Ectodermal cell (in vitro differentiated cells): ENCODE data around the gene ADAMTS17.

ENCODE experiments used
- H3K27ac ChIP-seq: 2 replicates; pipeline ENCODE4 v1.7.0; 2013; ENCODE audit warnings: mild to moderate bottlenecking, low read depth, low read length; ENCODE audit not compliant: insufficient read depth, poor library complexity, severe bottlenecking
- H3K27me3 ChIP-seq: 2 replicates; pipeline ENCODE4 v1.7.0; 2013; ENCODE audit warnings: mild to moderate bottlenecking, low read length; ENCODE audit not compliant: insufficient read depth, control insufficient read depth, poor library complexity, severe bottlenecking
- H3K36me3 ChIP-seq: one replicate; pipeline ENCODE4 v1.7.0; 2013; ENCODE audit warnings: low read length; ENCODE audit not compliant: control insufficient read depth, insufficient read depth
- H3K4me1 ChIP-seq: one replicate; pipeline ENCODE4 v1.7.0; 2013; ENCODE audit warnings: low read length; ENCODE audit not compliant: control insufficient read depth, insufficient read depth
- H3K4me3 ChIP-seq: 2 replicates; pipeline ENCODE4 v1.7.0; 2013; ENCODE audit warnings: low read depth, low read length, control low read depth; ENCODE audit not compliant: insufficient read depth
- H3K9me3 ChIP-seq: 2 replicates; pipeline ENCODE4 v1.7.0; 2013; ENCODE audit warnings: mild to moderate bottlenecking, low read length, moderate library complexity; ENCODE audit not compliant: control insufficient read depth
- WGBS, 2 experiments: methylation state at CpG; one replicate each; pipeline ENCODE4 v1.1.7; 2013; ENCODE audit warnings: missing lambda C conversion rate in 2 of 2; 5-methylcytosine and 5-hydroxymethylcytosine counted together

Gene ADAMTS17

DNA sequence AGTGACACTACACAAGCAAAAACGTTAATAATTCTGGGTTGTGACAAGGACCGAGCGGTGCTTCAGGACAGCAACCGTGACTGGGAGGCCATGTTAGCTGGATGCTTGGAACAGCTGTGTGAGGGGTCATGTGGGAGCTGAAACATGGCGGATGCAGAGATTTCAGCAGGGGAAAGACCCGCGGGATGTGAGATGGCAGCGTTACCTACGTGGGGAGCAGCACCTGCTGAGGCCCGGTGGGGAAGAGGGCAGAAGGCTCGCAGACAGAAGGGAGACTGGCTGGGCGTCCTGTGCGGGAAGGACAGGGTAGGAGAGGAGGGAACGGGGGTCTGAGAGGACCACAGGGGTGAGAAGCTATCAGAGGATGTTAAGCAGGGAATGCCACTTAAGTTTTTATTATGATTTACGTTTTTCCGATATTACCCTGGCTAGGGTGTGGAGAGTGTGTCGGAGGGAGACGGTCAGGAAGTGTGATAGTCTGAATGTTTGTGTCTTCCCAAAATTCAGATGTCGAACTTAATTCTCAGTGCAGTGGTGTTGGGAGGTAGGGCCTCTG lies 379.7 kb downstream of the ADAMTS17 start:
- H3K27ac ChIP-seq = no peak overlapping the region
- no peaks in the 10 kb centered on the region for H3K36me3 ChIP-seq
- no peaks in the 10 kb centered on the region for H3K4me1 ChIP-seq
- 94 to 97% methylated on average over 19 of the region's 19 CpGs for WGBS, 2 experiments
- no peaks in the 10 kb centered on the region for H3K9me3 ChIP-seq
- H3K27me3 ChIP-seq = no peaks in the 10 kb centered on the region
- no peak overlapping the region for H3K4me3 ChIP-seq

DNA sequence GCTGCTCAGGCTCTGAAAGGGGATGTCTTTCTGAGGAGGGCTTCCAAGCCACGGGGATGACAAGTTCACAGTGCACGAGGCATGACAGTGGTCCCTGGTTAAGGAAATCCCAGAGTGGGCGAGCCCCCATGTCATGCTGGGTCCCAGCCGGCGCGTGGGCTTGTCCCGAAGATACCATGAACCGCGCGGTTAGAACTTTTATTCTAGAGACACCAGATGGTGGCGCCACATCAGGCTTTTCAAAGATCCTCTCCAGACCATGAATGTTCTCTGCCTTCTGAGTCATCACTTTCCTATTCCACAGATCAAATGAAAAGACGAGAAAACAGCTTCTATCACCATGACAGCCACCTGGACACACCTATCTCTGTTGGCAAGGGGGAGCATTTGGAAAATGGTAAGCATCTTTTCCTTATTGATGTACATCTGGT lies 380.7 kb downstream of the ADAMTS17 start:
- WGBS, 2 experiments = 47 to 59% methylated on average over 12 of the region's 12 CpGs
- no peak overlapping the region for H3K27ac ChIP-seq
- H3K9me3 ChIP-seq = no peaks in the 10 kb centered on the region
- no peaks in the 10 kb centered on the region for H3K4me1 ChIP-seq
- no peak overlapping the region for H3K4me3 ChIP-seq
- no peaks in the 10 kb centered on the region for H3K36me3 ChIP-seq
- no peaks in the 10 kb centered on the region for H3K27me3 ChIP-seq

DNA sequence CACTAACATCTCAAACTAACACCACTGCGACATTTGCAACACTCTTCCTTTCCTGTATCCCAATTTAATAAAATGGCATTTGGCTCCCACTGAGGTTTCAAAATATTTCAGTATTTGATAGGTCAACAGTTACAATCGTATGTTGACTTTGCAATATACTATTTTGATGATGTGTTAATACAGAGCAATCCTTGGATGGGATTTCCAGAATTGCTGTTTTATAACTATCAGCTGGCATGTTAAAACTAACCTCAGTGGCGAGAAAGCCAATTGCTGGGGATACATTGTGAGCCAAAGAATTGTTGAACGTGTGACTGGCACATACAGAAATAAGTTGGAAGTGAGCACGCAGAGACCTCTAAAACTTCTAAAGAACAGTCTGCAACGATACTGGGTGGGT lies 382.4 kb downstream of the ADAMTS17 start:
- no peaks in the 10 kb centered on the region for H3K27me3 ChIP-seq
- WGBS, 2 experiments = 91 to 93% methylated on average over 6 of the region's 6 CpGs
- H3K9me3 ChIP-seq = no peaks in the 10 kb centered on the region
- H3K36me3 ChIP-seq = no peaks in the 10 kb centered on the region
- no peak overlapping the region for H3K27ac ChIP-seq
- no peaks in the 10 kb centered on the region for H3K4me1 ChIP-seq
- H3K4me3 ChIP-seq = no peak overlapping the region

DNA sequence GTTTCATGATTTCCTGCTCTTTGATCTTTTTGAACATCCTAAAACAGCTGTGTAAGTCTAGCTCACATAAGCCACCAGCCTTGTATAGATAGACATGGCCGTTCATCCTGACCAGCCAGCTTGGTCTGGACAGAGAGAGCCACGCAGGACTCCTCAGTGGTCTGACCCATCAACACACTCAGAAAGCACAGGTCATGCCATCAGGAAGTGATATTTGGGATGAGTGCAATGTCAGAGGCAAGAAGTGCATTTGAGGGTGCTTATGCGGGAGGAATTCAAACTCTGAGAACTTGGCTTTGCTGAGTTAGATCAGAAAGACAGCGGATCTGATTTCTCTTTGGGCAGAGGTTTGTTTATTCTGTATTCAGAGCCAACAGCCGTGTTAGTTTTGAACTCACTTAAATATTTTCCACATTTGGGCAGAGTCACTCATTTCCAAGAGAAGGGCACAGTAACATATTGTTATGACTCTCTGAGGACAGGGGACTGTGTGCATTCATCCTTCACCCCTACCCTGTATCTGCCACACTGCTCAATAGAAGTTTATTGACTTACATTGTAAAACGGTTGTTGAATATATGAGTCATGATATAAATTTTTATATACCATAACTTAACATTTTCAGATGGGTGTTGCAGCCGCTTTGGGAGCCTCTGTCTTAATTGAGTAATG lies 383.2 kb downstream of the ADAMTS17 start:
- no peak overlapping the region for H3K27ac ChIP-seq
- 94 to 95% methylated on average over 6 of the region's 7 CpGs for WGBS, 2 experiments
- no peaks in the 10 kb centered on the region for H3K9me3 ChIP-seq
- no peaks in the 10 kb centered on the region for H3K27me3 ChIP-seq
- no peaks in the 10 kb centered on the region for H3K4me1 ChIP-seq
- no peak overlapping the region for H3K4me3 ChIP-seq
- H3K36me3 ChIP-seq = no peaks in the 10 kb centered on the region

DNA sequence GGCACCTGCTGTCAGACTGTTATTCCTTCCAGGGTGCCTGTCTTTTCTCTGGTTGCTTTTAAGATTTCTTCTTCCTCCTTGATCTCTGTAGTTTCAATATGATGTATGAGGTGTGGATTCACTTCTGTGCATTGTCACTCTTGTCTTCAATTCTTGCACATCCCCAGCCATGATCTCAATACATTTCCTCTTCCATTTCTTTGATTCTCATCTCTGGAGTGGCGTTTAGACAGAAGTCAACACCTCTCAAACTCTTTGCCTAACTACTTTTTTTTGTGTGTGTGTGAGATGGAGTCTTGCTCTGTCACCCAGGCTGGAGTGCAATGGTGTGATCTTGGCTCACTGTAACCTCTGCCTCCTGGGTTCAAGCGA lies 384.1 kb downstream of the ADAMTS17 start:
- H3K36me3 ChIP-seq = no peaks in the 10 kb centered on the region
- WGBS, 2 experiments = 91 to 93% methylated on average over 1 to 2 of the region's 2 CpGs
- no peak overlapping the region for H3K27ac ChIP-seq
- no peaks in the 10 kb centered on the region for H3K27me3 ChIP-seq
- no peaks in the 10 kb centered on the region for H3K4me1 ChIP-seq
- H3K9me3 ChIP-seq = no peaks in the 10 kb centered on the region
- no peak overlapping the region for H3K4me3 ChIP-seq

DNA sequence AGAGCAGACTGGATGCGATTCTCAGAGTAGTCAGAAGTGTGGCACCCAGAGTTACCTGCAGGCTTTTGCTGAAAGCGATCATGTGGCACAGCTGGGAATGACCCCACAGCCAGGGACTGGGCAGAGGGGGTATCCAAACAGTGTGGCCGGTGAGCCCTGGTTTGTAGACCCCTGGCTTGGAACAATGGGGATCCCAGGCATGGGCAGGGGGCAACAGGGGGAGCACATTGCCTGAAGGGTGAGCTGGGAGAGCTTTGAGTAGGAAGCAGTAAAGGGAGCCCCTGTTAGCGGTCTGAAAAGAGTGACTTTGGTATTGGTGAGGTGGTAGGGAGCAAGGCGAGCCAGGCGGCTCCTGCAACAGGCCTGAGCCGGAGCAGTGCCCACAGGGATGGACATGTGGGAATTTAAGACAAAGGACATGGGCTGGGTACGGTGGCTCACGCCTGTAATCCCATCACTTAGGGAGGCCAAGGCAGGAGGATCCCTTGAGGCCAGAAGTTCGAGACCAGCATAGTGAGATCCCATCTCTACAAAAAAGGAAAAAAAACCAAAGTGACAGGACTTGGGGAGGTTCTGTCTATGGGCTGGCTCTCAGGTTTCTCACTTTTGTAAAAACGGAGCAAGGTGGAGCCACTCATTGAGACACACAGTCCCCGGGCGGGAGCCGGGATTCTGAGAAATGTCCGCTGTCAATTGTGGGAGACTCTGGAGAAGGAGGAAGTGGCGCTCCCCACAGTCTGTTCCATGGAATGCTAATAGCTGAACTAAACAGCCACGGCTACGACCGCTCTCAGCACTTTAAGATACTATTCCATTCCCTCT lies 384.7 kb downstream of the ADAMTS17 start:
- H3K4me1 ChIP-seq = no peaks in the 10 kb centered on the region
- H3K4me3 ChIP-seq = no peak overlapping the region
- 93 to 96% methylated on average over 19 of the region's 19 CpGs for WGBS, 2 experiments
- no peaks in the 10 kb centered on the region for H3K36me3 ChIP-seq
- no peaks in the 10 kb centered on the region for H3K27me3 ChIP-seq
- no peaks in the 10 kb centered on the region for H3K9me3 ChIP-seq
- no peak overlapping the region for H3K27ac ChIP-seq

DNA sequence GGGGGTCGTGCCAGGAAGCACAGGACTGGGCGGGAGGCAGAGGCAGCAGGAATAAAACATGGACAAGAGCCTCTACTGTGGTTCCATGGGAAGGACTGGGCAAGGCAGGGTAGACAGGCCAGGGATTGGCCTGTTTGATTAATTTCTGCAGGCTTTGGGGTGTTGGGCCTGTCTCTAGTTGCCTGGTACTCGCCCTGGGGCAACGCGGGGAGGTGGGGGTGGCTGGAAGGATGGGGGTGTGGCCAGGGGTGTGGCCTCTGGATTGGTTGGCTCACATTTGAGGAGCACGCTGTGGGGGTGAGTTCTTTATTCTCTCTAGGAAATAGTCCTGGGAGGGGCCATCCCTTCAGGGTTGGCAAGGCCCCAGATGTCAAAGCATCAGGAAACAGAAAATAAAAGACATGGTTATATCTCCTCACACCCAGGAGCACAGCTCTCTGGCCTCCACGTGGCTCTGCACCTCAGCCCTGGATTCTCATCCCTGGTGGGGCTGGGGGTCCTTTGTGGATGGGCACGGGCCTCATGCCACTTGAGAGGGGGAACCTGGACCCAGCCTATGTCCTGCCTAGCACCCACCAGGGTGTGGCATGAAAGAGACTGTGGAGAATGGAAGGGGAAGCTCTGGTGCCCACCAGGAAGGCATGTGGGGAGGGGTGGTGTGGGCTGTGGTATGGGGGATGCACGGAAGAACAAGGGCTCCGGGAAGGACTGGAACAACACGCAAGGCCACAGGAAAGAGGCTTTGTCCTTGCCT lies 385.6 kb downstream of the ADAMTS17 start:
- Histone ChIP-seq H3K4me1 (no peaks in the 10 kb centered on the region), H3K9me3 (no peaks in the 10 kb centered on the region), H3K36me3 (no peaks in the 10 kb centered on the region), H3K4me3 (no peak overlapping the region), H3K27ac (no peak overlapping the region), H3K27me3 (no peaks in the 10 kb centered on the region)
- WGBS, 2 experiments = 84 to 89% methylated on average over 11 of the region's 11 CpGs

DNA sequence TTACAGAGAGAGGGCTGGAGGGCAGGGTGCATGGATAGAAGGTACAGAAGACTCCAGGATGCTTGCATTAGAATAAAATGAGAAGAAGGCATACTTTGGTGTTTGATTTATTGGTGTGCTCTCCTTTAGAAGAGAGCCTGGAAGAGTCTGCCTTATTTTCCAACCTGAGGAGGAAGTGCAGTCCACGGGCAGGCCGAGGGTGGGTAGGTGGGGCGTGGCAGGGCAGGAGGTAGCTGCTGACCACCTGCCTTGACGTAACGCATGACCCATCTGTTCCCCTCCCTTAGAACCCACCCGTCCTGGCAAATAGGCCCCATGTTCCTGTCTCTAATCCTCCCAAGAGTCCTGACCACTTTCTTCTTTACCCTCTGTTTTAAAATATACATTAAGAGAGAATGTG lies 386.2 kb downstream of the ADAMTS17 start:
- no peaks in the 10 kb centered on the region for H3K9me3 ChIP-seq
- no peaks in the 10 kb centered on the region for H3K4me1 ChIP-seq
- no peak overlapping the region for H3K27ac ChIP-seq
- H3K4me3 ChIP-seq = no peak overlapping the region
- WGBS, 2 experiments = 93 to 95% methylated on average over 6 of the region's 6 CpGs
- no peaks in the 10 kb centered on the region for H3K36me3 ChIP-seq
- no peaks in the 10 kb centered on the region for H3K27me3 ChIP-seq

DNA sequence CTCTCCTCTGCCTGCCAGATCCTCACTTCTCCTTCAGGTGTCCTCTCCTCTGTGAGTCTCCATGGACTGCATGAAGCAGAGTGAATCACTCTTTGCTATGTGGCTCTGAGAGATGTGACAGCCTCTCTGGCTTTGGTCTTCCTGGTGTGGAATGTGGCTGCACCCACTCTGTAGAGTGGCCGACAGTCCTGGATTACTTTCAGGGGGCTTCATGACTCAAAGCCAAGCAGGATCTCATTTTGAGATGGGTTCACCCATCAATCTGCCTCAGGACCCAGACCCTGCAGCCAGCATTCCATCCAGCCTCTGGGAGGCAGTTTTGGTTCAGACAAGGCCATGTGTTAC lies 386.6 kb downstream of the ADAMTS17 start:
- Histone ChIP-seq H3K4me3 (no peak overlapping the region), H3K9me3 (no peaks in the 10 kb centered on the region), H3K36me3 (no peaks in the 10 kb centered on the region), H3K27ac (no peak overlapping the region), H3K27me3 (no peaks in the 10 kb centered on the region), H3K4me1 (no peaks in the 10 kb centered on the region)
- WGBS, 2 experiments = 93% methylated on average over 1 of the region's 1 CpG
